ENCODE data around the gene ZSCAN16. TPM values are rescaled to one million over a fixed set of nuclear protein-coding genes. Genes with fewer than 3 reads are reported as not detected.

Gene ZSCAN16
- polyA plus RNA-seq, 4 donors, result 10.5 to 11.7 (median 11.3) TPM

GRCh38 chr6:28167068-28167467, 42.7 kb downstream of the ZSCAN16 start:
- DNase-seq (ENCODE audit: low read depth in 4 of 4, low spot score in 2 of 4), result no peak

DNA sequence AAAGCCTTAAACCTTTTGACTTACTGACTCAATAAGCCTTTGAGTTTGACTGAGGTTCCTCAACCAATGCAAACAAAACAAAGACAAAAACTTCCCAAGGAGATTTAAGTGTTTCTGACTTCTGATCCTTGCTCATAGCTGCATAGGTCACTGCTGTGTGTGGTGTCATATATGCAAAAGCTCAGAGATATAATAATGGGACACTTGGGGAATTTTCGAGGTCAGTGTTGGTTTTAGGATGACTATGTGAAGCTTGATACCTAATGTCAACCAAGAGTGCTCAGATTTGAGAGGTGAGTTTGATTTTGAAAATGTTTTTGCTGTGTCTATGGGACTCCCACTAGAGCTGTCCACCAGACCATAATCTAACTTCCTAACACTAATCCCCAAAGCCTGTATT, 43.5 kb downstream of the ZSCAN16 start:
- DNase-seq (ENCODE audit: low read depth in 4 of 4, low spot score in 2 of 4), result no peak

- no peak for DNase-seq (ENCODE audit: low read depth in 4 of 4, low spot score in 2 of 4)
Observed at GRCh38 chr6:28171271-28171670, 46.9 kb downstream of the ZSCAN16 start.

- DNase-seq (ENCODE audit: low read depth in 4 of 4, low spot score in 2 of 4), result no peak
Observed at GRCh38 chr6:28172006-28172405, 47.6 kb downstream of the ZSCAN16 start.

- no peak for DNase-seq (ENCODE audit: low read depth in 4 of 4, low spot score in 2 of 4)
Observed at GRCh38 chr6:28176373-28176772, 52.0 kb downstream of the ZSCAN16 start.

Other genes starting within 250 kb of the ZSCAN16 start
- gene OR2B2, start 212.2 kb upstream of the ZSCAN16 start, polyA plus RNA-seq (ENCODE audit: insufficient read length in 4 of 4), result not detected
- gene OR2B6, start 167.4 kb upstream of the ZSCAN16 start, polyA plus RNA-seq (ENCODE audit: insufficient read length in 4 of 4), result under 1 TPM in 2 of 4 donors, not detected in 2; 0.36 to 0.43 TPM
- gene ZNF165, start 44.0 kb upstream of the ZSCAN16 start, polyA plus RNA-seq (ENCODE audit: insufficient read length in 4 of 4), result 1 to 10 TPM; 3.0 to 5.0 (median 4.1) TPM
- gene ZKSCAN8, start 17.3 kb downstream of the ZSCAN16 start, polyA plus RNA-seq (ENCODE audit: insufficient read length in 4 of 4), result 10 to 100 TPM; 32.0 to 47.3 (median 41.8) TPM
- gene ZSCAN9, start 100.7 kb downstream of the ZSCAN16 start, polyA plus RNA-seq (ENCODE audit: insufficient read length in 4 of 4), result 10 to 100 TPM; 21.9 to 40.5 (median 33.3) TPM
- 10 to 100 TPM; 12.1 to 12.9 (median 12.3) TPM for gene ZKSCAN4, start 127.7 kb downstream of the ZSCAN16 start, polyA plus RNA-seq (ENCODE audit: insufficient read length in 4 of 4)
- gene NKAPL, start 134.7 kb downstream of the ZSCAN16 start, polyA plus RNA-seq (ENCODE audit: insufficient read length in 4 of 4), result 1 to 10 TPM; 2.1 to 3.4 (median 2.6) TPM
- 10 to 100 TPM; 26.2 to 43.2 (median 35.8) TPM for gene ZSCAN26, start 142.5 kb downstream of the ZSCAN16 start, polyA plus RNA-seq (ENCODE audit: insufficient read length in 4 of 4)
- gene PGBD1, start 157.0 kb downstream of the ZSCAN16 start, polyA plus RNA-seq (ENCODE audit: insufficient read length in 4 of 4), result 10 to 100 TPM in 2 of 4 donors, 1 to 10 TPM in 2; 9.0 to 12.7 (median 10.7) TPM
- 10 to 100 TPM in 2 of 4 donors, 1 to 10 TPM in 2; 8.1 to 11.5 (median 10.3) TPM for gene ZSCAN31, start 211.5 kb downstream of the ZSCAN16 start, polyA plus RNA-seq (ENCODE audit: insufficient read length in 4 of 4)
- 10 to 100 TPM in 2 of 4 donors, 1 to 10 TPM in 2; 6.9 to 14.6 (median 11.0) TPM for gene ZKSCAN3, start 225.3 kb downstream of the ZSCAN16 start, polyA plus RNA-seq (ENCODE audit: insufficient read length in 4 of 4)

All from left renal cortex interstitium (tissue), 4 donors.